ENCODE results near the gene MGMT.

Gene MGMT

GRCh38 chr10:129717816-129718547 is 250.9 kb downstream of the MGMT start:
- DNase-seq = no peak

DNA sequence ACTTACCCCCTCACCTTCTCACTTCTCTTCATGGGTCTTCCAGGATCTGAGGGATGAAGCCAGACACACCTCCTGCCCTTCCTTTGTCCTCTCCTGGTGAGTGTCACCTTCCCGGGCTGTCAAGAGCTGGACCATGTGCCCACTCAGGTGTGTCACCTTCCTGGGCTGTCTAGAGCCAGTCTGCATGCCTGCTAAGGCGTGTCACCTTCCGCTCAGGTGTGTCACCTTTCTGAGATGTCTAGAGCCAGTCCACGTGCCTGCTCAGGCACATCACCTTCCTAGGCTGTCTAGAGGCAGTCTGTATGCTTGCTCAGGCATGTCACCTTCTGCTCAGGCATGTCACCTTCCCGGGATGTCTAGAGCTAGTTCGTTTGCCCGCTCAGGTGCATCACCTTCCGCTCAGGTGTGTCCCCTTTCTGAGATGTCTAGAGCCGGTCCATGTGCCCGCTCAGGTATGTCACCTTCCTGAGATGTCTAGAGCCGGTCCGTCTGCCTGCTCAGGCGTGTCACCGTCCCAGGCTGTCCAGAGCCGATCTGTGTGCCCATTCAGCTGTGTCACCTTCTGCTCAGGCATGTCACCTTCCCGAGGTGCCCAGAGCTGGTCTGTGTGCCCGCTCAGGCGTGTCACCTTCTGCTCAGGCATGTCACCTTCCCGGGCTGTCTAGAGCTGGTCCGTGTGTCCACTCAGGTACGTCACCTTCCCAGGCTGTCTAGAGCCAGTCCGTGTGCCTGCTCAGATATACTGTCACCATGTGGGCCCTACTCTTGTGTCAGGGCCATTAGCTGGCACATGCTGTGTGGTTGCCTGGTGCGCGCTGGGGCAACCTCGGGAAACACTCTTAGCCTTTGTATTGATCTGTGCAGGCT is 251.7 kb downstream of the MGMT start:
- no peak for DNase-seq

GRCh38 chr10:129719415-129719739 is 252.3 kb downstream of the MGMT start:
- no peak for DNase-seq

DNA sequence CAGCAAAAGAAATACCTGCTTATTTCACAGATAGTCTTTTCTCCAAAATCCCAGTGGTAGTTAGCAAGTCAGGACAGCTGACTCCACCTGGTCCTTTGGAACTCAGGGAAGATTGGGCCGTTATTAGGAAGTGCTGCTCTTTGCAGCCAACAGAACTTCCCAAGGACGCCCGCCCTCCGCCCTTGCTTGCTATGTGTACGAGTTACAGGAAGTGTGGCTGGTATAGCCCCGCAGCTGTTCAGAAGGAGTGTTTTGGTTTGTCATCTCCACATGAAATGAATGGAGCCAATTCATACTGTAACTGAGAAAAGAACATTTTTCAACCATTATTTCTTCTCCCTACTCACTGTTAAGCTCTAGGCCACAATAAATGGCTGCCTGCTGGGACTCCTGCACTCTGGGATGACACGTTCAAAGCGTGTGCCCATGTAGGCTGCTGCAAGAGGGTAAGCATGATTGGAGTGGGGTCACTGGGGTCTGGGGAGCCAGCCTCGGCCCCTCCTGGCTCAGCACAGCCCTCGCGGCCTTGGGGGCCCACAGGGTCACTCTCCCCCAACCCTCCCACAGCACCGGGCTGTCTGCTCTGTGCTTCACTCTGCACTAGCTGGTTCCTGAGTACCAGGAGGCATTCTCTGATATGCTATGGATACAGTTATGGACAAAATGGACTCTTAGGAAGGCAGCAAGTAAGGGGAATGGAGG is 253.0 kb downstream of the MGMT start:
- no peak for DNase-seq

GRCh38 chr10:129725011-129725410 is 258.0 kb downstream of the MGMT start:
- DNase-seq = no peak

- DNase-seq = no peak
Observed at GRCh38 chr10:129725482-129725881, 258.4 kb downstream of the MGMT start.

DNA sequence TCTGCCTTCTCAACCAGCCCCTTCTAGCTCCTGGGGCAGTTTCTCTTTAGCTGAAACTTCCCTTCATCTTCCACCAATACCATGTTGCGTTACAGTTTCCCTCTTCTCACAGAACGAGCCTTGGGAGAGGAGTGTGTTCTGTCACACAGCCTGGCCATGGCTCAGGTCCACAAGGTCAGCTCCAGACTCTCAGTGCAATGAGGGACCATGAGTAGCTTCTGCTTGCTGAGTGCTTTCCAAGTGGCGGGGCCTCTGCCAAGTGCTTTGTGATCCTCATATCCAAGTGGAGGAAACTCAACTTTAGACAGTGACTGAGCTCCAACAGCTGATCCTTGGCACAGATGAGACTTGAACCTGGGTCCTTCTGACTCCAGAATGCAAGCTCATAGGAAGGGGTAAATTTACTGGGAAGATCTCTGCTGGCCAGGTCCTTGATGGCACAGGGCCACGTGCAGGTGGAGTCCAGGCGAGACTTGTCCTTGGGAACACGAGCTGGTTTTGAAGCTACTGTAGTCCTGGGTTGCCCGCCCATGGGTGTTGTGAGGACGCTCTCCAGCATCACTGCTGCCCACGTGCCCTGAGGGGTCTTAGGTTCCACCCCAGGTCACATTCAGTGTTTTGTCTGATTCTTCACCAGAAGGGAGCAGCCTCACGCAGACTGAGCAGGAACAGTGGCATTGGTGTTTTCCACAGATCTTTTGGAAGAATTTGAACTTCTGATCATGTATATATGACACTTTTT is 259.0 kb downstream of the MGMT start:
- no peak for DNase-seq

DNA sequence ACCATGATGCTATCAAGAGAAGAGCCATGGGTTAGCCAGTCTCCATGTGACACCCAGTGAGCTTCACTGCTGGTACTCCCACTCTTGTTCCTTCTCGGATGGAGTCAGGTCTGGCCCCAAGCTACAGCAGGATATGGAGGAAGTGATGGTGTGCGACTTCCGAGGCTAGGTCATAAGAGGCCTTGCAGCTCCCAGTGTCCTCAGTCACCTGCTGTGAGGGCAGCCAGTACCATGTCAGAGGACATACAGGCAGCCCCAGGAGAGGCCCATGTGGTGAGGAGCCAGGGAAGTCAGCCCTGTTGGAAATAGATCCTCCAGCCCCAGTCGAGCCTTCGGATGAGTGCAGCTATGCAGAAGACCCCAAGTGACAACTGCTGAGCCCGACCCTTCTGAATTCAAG is 260.0 kb downstream of the MGMT start:
- no peak for DNase-seq

GRCh38 chr10:129727495-129727894 is 260.5 kb downstream of the MGMT start:
- DNase-seq = no peak

GRCh38 chr10:129728246-129728820 is 261.3 kb downstream of the MGMT start:
- no peak for DNase-seq

- no peak for DNase-seq
Observed at GRCh38 chr10:129728905-129729795, 262.1 kb downstream of the MGMT start.

- no peak for DNase-seq
Observed at GRCh38 chr10:129730272-129730992, 263.4 kb downstream of the MGMT start.

GRCh38 chr10:129730993-129731325 is 263.9 kb downstream of the MGMT start:
- DNase-seq = no peak

- DNase-seq = no peak
Observed at GRCh38 chr10:129740532-129741279, 273.7 kb downstream of the MGMT start.

- DNase-seq = no peak
Observed at GRCh38 chr10:129741280-129741977, 274.4 kb downstream of the MGMT start.

DNA sequence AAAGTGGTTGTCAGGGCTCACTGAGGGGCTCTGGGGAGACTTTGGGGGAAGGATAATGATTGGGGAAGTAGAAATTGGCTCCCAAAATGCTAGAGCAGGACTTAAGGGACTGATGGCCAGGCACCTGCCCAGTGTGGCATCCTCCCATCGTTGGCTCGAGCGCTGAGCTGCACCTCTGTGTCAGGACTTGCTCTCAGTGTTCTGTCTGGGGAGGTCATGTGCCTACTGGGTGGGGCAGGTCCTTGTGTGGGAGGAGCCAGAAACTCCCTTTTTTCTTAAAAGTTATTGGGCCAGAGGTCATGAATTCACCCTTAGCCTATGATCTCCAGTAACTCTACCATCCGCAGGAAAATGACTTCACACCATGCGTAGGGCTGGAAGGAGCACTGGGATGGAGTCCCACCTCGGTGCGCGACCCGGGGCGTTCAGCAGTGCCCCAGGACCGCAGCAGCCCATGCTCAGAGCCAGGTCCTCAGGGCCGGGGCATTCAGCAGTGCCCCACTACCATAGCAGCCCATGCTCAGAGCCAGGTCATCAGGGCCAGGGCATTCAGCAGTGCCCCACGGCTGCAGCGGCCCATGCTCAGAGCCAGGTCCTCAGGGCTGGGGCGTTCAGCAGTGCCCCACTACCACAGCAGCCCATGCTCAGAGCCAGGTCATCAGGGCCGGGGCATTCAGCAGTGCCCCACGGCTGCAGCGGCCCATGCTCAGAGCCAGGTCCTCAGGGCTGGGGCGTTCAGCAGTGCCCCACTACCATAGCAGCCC is 275.1 kb downstream of the MGMT start:
- DNase-seq = no peak

DNA sequence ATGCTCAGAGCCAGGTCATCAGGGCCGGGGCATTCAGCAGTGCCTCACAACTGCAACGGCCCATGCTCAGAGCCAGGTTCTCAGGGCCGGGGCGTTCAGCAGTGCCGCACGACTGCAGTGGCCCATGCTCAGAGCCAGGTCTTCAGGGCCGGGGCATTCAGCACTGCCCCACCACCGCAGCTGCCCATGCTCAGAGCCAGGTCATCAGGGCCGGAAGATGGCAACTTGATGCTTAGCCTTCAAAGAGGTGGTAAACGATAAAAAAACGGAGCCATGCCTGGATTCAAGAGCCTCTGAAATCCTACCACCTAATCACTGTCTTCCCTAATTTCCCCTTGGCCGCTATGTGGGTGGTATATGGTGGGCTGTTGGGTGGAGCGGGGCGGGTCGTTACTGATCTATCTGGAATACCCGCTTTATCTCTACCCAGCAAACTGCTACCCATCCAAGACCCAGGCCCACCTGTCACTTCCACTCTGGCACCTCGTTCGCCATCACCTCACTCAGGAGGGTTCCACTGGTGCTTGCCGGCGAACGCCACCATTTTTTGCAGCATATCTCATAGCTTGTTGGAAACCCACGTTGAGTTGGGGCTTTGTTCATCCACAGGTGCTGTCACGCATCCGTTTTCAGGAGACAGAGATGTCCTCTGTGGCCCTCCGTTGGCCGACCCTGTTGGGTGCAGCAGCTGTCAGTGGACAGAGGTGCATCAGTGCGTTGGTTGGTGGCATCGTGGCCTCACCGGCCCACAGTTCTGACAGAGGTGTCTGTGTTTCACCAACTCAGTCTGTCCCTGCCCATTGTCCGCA is 275.9 kb downstream of the MGMT start:
- no peak for DNase-seq

GRCh38 chr10:129743738-129744133 is 276.7 kb downstream of the MGMT start:
- no peak for DNase-seq
